ENCODE results near the gene DGKI. TPM values are rescaled to one million over a fixed set of nuclear protein-coding genes. Genes with fewer than 3 reads are reported as not detected.
A peak's percentile ranks its signal among the peaks of the same experiment; 100 is the strongest.

DGKI gene
- total RNA-seq, result under 1 TPM in 1 of 2 experiments, not detected in 1; 0.11 TPM
- polyA plus RNA-seq, result not detected

- Histone ChIP-seq H3K36me3 (ENCODE audit: insufficient read depth, low read length) (no peaks in the 10 kb centered on the region), H3K27ac (ENCODE audit: low read depth, low read length) (no peak within 1 kb of the TSS), H3K27me3 (ENCODE audit: insufficient read depth, low read length) (peaks cover 33% of the 10 kb centered on the region), H3K9me3 (ENCODE audit: control insufficient read depth in 1 of 2, low read length in 2 of 2) (no peaks in the 10 kb centered on the region), H3K4me1 (ENCODE audit: insufficient read depth, low read length) (peaks cover 12% of the 10 kb centered on the region), H3K4me3 (ENCODE audit: low read length in 2 of 2) (no peak within 1 kb of the TSS)
- intact Hi-C loops (cut with micrococcal nuclease), result no loop called here
- Mint-ChIP-seq H3K4me1 (peaks cover 4 to 33% (median 13%) of the 10 kb centered on the region in 4 donors), H3K27me3 (peaks cover 42 to 45% of the 10 kb centered on the region in 2 donors), H3K9me3 (peaks cover 0 to 4% (median 0%) of the 10 kb centered on the region in 8 donors), H3K4me3 (peak within 1 kb of the TSS; percentile 54 to 83 (median 71)), H3K36me3 (no peaks in the 10 kb centered on the region), H3K27ac (peak within 1 kb of the TSS in 1 of 7 donors; percentile 3)
- peak in 1 of 5 donors; percentile 2 for DNase-seq
- CTCF ChIA-PET (ENCODE audit: partially characterized antibody), result no interaction called here
- POLR2A ChIA-PET (ENCODE audit: partially characterized antibody), result no interaction called here
These were observed at the start of gene DGKI for GRCh38 chr7:137846827-137847567. DGKI (minus strand) TSS chr7:137846974.

GRCh38 chr7:137895301-137896221 lies 48.8 kb upstream of the DGKI start:
- DNase-seq, result no peak
- no peak overlapping the region for H3K27ac ChIP-seq (ENCODE audit: low read depth, low read length)
- H3K9me3 ChIP-seq (ENCODE audit: control insufficient read depth in 1 of 2, low read length in 2 of 2), result no peaks in the 10 kb centered on the region
- H3K4me3 ChIP-seq (ENCODE audit: low read length in 2 of 2), result no peak overlapping the region
- peaks cover 5% of the 10 kb centered on the region for H3K4me1 ChIP-seq (ENCODE audit: insufficient read depth, low read length)
- peaks cover 13% of the 10 kb centered on the region for H3K36me3 ChIP-seq (ENCODE audit: insufficient read depth, low read length)
- ChIA-PET POLR2A (ENCODE audit: partially characterized antibody) (interaction anchor here (1.4 kb wide), 1 partner anchor 107 kb away, joined by 4 read pairs; the partner anchor contains the start of gene CREB3L2), CTCF (ENCODE audit: partially characterized antibody) (interaction anchor here (2.2 to 2.4 kb wide), 2 partner anchors 8 to 10 kb away, joined by 8 to 10 read pairs; no protein-coding TSS in a partner anchor)
- intact Hi-C loops (cut with micrococcal nuclease), result no loop called here
- Mint-ChIP-seq H3K36me3 (peaks cover 71 to 81% of the 10 kb centered on the region in 2 donors), H3K27ac (peak overlapping the region in 5 of 7 donors; percentile 16 to 66 (median 29)), H3K4me1 (peaks cover 6 to 14% (median 10%) of the 10 kb centered on the region in 4 donors), H3K4me3 (no peak overlapping the region), H3K27me3 (no peaks in the 10 kb centered on the region), H3K9me3 (no peaks in the 10 kb centered on the region)
- no peaks in the 10 kb centered on the region for H3K27me3 ChIP-seq (ENCODE audit: insufficient read depth, low read length)

- Histone ChIP-seq H3K27ac (ENCODE audit: low read depth, low read length) (no peak overlapping the region), H3K4me1 (ENCODE audit: insufficient read depth, low read length) (no peaks in the 10 kb centered on the region), H3K27me3 (ENCODE audit: insufficient read depth, low read length) (no peaks in the 10 kb centered on the region), H3K9me3 (ENCODE audit: control insufficient read depth in 1 of 2, low read length in 2 of 2) (no peaks in the 10 kb centered on the region), H3K36me3 (ENCODE audit: insufficient read depth, low read length) (peaks cover 2% of the 10 kb centered on the region), H3K4me3 (ENCODE audit: low read length in 2 of 2) (no peak overlapping the region)
- DNase-seq, result no peak
- Mint-ChIP-seq H3K9me3 (no peaks in the 10 kb centered on the region), H3K27me3 (no peaks in the 10 kb centered on the region), H3K4me1 (peaks cover 0 to 5% (median 2%) of the 10 kb centered on the region in 4 donors), H3K27ac (no peak overlapping the region), H3K4me3 (no peak overlapping the region), H3K36me3 (peaks cover 66 to 76% of the 10 kb centered on the region in 2 donors)
- intact Hi-C loops (cut with micrococcal nuclease), result no loop called here
- CTCF ChIA-PET (ENCODE audit: partially characterized antibody), result interaction anchor here (0.6 to 2.2 kb wide), 4 partner anchors 9 to 235 kb away, joined by 3 to 10 read pairs (median 4); no protein-coding TSS in a partner anchor
- POLR2A ChIA-PET (ENCODE audit: partially characterized antibody), result no interaction called here
These were observed 46.5 kb upstream of the DGKI start for GRCh38 chr7:137893143-137893742.

GRCh38 chr7:137891016-137891655 lies 44.4 kb upstream of the DGKI start:
- Histone ChIP-seq H3K9me3 (ENCODE audit: control insufficient read depth in 1 of 2, low read length in 2 of 2) (no peaks in the 10 kb centered on the region), H3K27ac (ENCODE audit: low read depth, low read length) (no peak overlapping the region), H3K36me3 (ENCODE audit: insufficient read depth, low read length) (peaks cover 2% of the 10 kb centered on the region), H3K4me3 (ENCODE audit: low read length in 2 of 2) (no peak overlapping the region), H3K27me3 (ENCODE audit: insufficient read depth, low read length) (no peaks in the 10 kb centered on the region), H3K4me1 (ENCODE audit: insufficient read depth, low read length) (no peaks in the 10 kb centered on the region)
- Mint-ChIP-seq H3K4me1 (peaks cover 0 to 4% (median 0%) of the 10 kb centered on the region in 4 donors), H3K27ac (no peak overlapping the region), H3K36me3 (peaks cover 56 to 63% of the 10 kb centered on the region in 2 donors), H3K4me3 (no peak overlapping the region), H3K9me3 (no peaks in the 10 kb centered on the region), H3K27me3 (no peaks in the 10 kb centered on the region)
- ChIA-PET POLR2A (ENCODE audit: partially characterized antibody) (interaction anchor here (0.8 kb wide), 1 partner anchor 9 kb away, joined by 3 read pairs; no protein-coding TSS in a partner anchor), CTCF (ENCODE audit: partially characterized antibody) (interaction anchor here (0.9 to 1.4 kb wide), 3 partner anchors 13 to 118 kb away, joined by 4 read pairs; no protein-coding TSS in a partner anchor)
- DNase-seq, result no peak
- intact Hi-C loops (cut with micrococcal nuclease), result no loop called here

GRCh38 chr7:137890449-137890921 lies 43.7 kb upstream of the DGKI start:
- Mint-ChIP-seq H3K27me3 (no peaks in the 10 kb centered on the region), H3K4me1 (peaks cover 0 to 2% (median 0%) of the 10 kb centered on the region in 4 donors), H3K9me3 (no peaks in the 10 kb centered on the region), H3K27ac (peak overlapping the region in 1 of 7 donors; percentile 12), H3K4me3 (no peak overlapping the region), H3K36me3 (peaks cover 56 to 63% of the 10 kb centered on the region in 2 donors)
- POLR2A ChIA-PET (ENCODE audit: partially characterized antibody), result no interaction called here
- H3K27ac ChIP-seq (ENCODE audit: low read depth, low read length), result no peak overlapping the region
- no peak for DNase-seq
- CTCF ChIA-PET (ENCODE audit: partially characterized antibody), result interaction anchor here (0.9 to 1.4 kb wide), 4 partner anchors 13 to 238 kb away, joined by 3 to 4 read pairs (median 4); no protein-coding TSS in a partner anchor
- H3K4me3 ChIP-seq (ENCODE audit: low read length in 2 of 2), result no peak overlapping the region
- H3K9me3 ChIP-seq (ENCODE audit: control insufficient read depth in 1 of 2, low read length in 2 of 2), result no peaks in the 10 kb centered on the region
- H3K4me1 ChIP-seq (ENCODE audit: insufficient read depth, low read length), result no peaks in the 10 kb centered on the region
- peaks cover 3% of the 10 kb centered on the region for H3K36me3 ChIP-seq (ENCODE audit: insufficient read depth, low read length)
- intact Hi-C loops (cut with micrococcal nuclease), result no loop called here
- no peaks in the 10 kb centered on the region for H3K27me3 ChIP-seq (ENCODE audit: insufficient read depth, low read length)

GRCh38 chr7:137888241-137888640 lies 41.5 kb upstream of the DGKI start:
- DNase-seq, result no peak
- no peaks in the 10 kb centered on the region for H3K4me1 ChIP-seq (ENCODE audit: insufficient read depth, low read length)
- Mint-ChIP-seq H3K4me3 (no peak overlapping the region), H3K27me3 (no peaks in the 10 kb centered on the region), H3K9me3 (no peaks in the 10 kb centered on the region), H3K27ac (no peak overlapping the region), H3K4me1 (peaks cover 0 to 2% (median 0%) of the 10 kb centered on the region in 4 donors), H3K36me3 (peaks cover 53 to 64% of the 10 kb centered on the region in 2 donors)
- no peaks in the 10 kb centered on the region for H3K27me3 ChIP-seq (ENCODE audit: insufficient read depth, low read length)
- intact Hi-C loops (cut with micrococcal nuclease), result no loop called here
- H3K27ac ChIP-seq (ENCODE audit: low read depth, low read length), result no peak overlapping the region
- CTCF ChIA-PET (ENCODE audit: partially characterized antibody), result interaction anchor here (0.5 to 2.0 kb wide), 5 partner anchors 12 to 835 kb away, joined by 3 to 6 read pairs (median 3); partner anchors contain the start of gene CREB3L2
- no peaks in the 10 kb centered on the region for H3K9me3 ChIP-seq (ENCODE audit: control insufficient read depth in 1 of 2, low read length in 2 of 2)
- peaks cover 18% of the 10 kb centered on the region for H3K36me3 ChIP-seq (ENCODE audit: insufficient read depth, low read length)
- POLR2A ChIA-PET (ENCODE audit: partially characterized antibody), result interaction anchor here (0.6 kb wide), 1 partner anchor 210 kb away, joined by 3 read pairs; no protein-coding TSS in a partner anchor
- H3K4me3 ChIP-seq (ENCODE audit: low read length in 2 of 2), result no peak overlapping the region

All from CD4-positive, alpha-beta memory T cell (primary cell).